Neural cell (in vitro differentiated cells): ENCODE measurements around the gene BBS4. TPM values are rescaled to one million over a fixed set of nuclear protein-coding genes. Genes with fewer than 3 reads are reported as not detected.

Source experiments
- H2AFZ ChIP-seq: fragments of 200-600, 300-800 bp; sonication (generic), shearing (Covaris generic); 2 replicates; pipeline ENCODE4 v1.6.0; 2014; ENCODE audit warnings: low read depth, mild to moderate bottlenecking, antibody characterized with exemption, low read length, moderate library complexity
- H3F3A ChIP-seq: fragments of 200-600 bp; shearing (Covaris generic); 2 replicates; pipeline ENCODE4 v1.6.1; 2016; ENCODE audit warnings: mild to moderate bottlenecking, moderate library complexity, mixed read lengths, antibody characterized with exemption, low read length; ENCODE audit not compliant: insufficient read depth, poor library complexity, severe bottlenecking
- H3K27ac ChIP-seq: fragments of 200-600, 300-800 bp; sonication (generic), shearing (Covaris generic); 2 replicates; pipeline ENCODE4 v1.5.1; 2014; ENCODE audit warnings: mild to moderate bottlenecking, low read length, moderate library complexity
- H3K27me3 ChIP-seq: fragments of 300-800, 200-600 bp; sonication (generic), shearing (Covaris generic); 2 replicates; pipeline ENCODE4 v1.6.0; 2014; ENCODE audit warnings: mild to moderate bottlenecking, low read depth, low read length, moderate library complexity; ENCODE audit not compliant: insufficient read depth
- H3K36me3 ChIP-seq: fragments of 300-800, 200-600 bp; sonication (generic), shearing (Covaris generic); 2 replicates; pipeline ENCODE4 v1.5.1; 2014; ENCODE audit warnings: mild to moderate bottlenecking, antibody characterized with exemption, low read length, moderate library complexity; ENCODE audit not compliant: insufficient read depth
- H3K4me2 ChIP-seq: fragments of 300-800, 200-600 bp; sonication (generic), shearing (Covaris generic); 2 replicates; pipeline ENCODE4 v1.6.0; 2014; ENCODE audit warnings: mild to moderate bottlenecking, low read length
- H3K4me3 ChIP-seq: fragments of 300-800, 200-600 bp; sonication (generic), shearing (Covaris generic); 2 replicates; pipeline ENCODE4 v1.5.1; 2014; ENCODE audit warnings: mild to moderate bottlenecking, low read length, moderate library complexity
- H3K79me2 ChIP-seq: fragments of 200-600 bp; shearing (Covaris generic); replicated peaks from 2 replicates; pipeline ENCODE4 v1.6.0; 2014; ENCODE audit warnings: mild to moderate bottlenecking, low read length, moderate library complexity; ENCODE audit not compliant: insufficient read depth
- H3K9ac ChIP-seq: fragments of 300-800, 200-600 bp; sonication (generic), shearing (Covaris generic); 2 replicates; pipeline ENCODE4 v1.6.1; 2016; ENCODE audit warnings: mild to moderate bottlenecking, low read length, mixed read lengths
- H3K9me2 ChIP-seq: fragments of 200-600 bp; shearing (Covaris generic); 2 replicates; pipeline ENCODE4 v1.6.1; 2016; ENCODE audit warnings: mild to moderate bottlenecking, low read length, mixed read lengths; ENCODE audit not compliant: insufficient read depth
- H3K9me3 ChIP-seq: fragments of 200-600, 300-800 bp; sonication (generic), shearing (Covaris generic); 2 replicates; pipeline ENCODE4 v1.6.1; 2016; ENCODE audit warnings: mild to moderate bottlenecking, mixed run types, low read length, moderate library complexity, mixed read lengths
- H4K20me1 ChIP-seq: fragments of 200-600 bp; shearing (Covaris generic); 2 replicates; pipeline ENCODE4 v1.6.1; 2016; ENCODE audit warnings: mild to moderate bottlenecking, mixed run types; ENCODE audit not compliant: insufficient read depth
- CTCF ChIP-seq: fragments of 450-650 bp; IDR thresholded peaks from 2 replicates; pipeline ENCODE4 v1.5.1; 2014; ENCODE audit warnings: antibody characterized with exemption, mild to moderate bottlenecking, moderate library complexity; ENCODE audit not compliant: poor library complexity, severe bottlenecking
- EP300 ChIP-seq: fragments of 450-650 bp; conservative IDR thresholded peaks from 2 replicates; pipeline ENCODE4 v1.6.1; 2014; ENCODE audit warnings: antibody characterized with exemption, mild to moderate bottlenecking, moderate library complexity; ENCODE audit not compliant: poor library complexity, severe bottlenecking
- EZH2 ChIP-seq: fragments of 200-600, 300-800 bp; shearing (Covaris generic), sonication (generic); IDR thresholded peaks from 2 replicates; pipeline ENCODE4 v1.6.1; 2014; ENCODE audit warnings: antibody characterized with exemption, low read length, borderline replicate concordance, mild to moderate bottlenecking; ENCODE audit not compliant: insufficient read depth, poor library complexity, severe bottlenecking
- MXI1 ChIP-seq: fragments of 450-650 bp; conservative IDR thresholded peaks from 2 replicates; pipeline ENCODE4 v1.6.1; 2014; ENCODE audit warnings: antibody characterized with exemption, mild to moderate bottlenecking; ENCODE audit not compliant: poor library complexity, severe bottlenecking
- POLR2AphosphoS5 ChIP-seq: IDR thresholded peaks from 2 replicates; pipeline ENCODE4 v1.6.1; 2012
- RAD21 ChIP-seq: fragments of 450-650 bp; conservative IDR thresholded peaks from 2 replicates; pipeline ENCODE4 v1.6.1; 2014; ENCODE audit warnings: antibody characterized with exemption, mild to moderate bottlenecking, moderate library complexity
- REST ChIP-seq: IDR thresholded peaks from 2 replicates; pipeline ENCODE4 v1.6.1; 2012; ENCODE audit warnings: borderline replicate concordance
- SMC3 ChIP-seq: fragments of 450-650 bp; conservative IDR thresholded peaks from 2 replicates; pipeline ENCODE4 v1.6.1; 2014; ENCODE audit warnings: antibody characterized with exemption, mild to moderate bottlenecking, moderate library complexity; ENCODE audit not compliant: poor library complexity
- TAF1 ChIP-seq: IDR thresholded peaks from 2 replicates; pipeline ENCODE4 v1.6.1; 2012; ENCODE audit warnings: low read depth
- polyA plus RNA-seq: library from polyadenylated mRNA; depleted of rRNA; stranded (reverse); fragments of >200 nt; gene quantifications from 2 replicates; pipeline ENCODE4 v1.2.3, GENCODE V29; 2014

BBS4 gene
- polyA plus RNA-seq, 1 donor from 2014 or later: 88.2 TPM

GRCh38 chr15:72778796-72779195, 92.8 kb downstream of the BBS4 start:
- Histone ChIP-seq H3F3A (peaks cover 3% of the 10 kb centered on the region), H3K4me3 (no peak overlapping the region), H3K79me2 (peaks cover 31% of the 10 kb centered on the region), H3K36me3 (no peaks in the 10 kb centered on the region), H3K9me3 (no peaks in the 10 kb centered on the region), H3K27me3 (no peaks in the 10 kb centered on the region), H3K9me2 (no peaks in the 10 kb centered on the region), H3K4me2 (no peak overlapping the region), H3K27ac (no peak overlapping the region), H3K9ac (no peak overlapping the region), H2AFZ (no peak overlapping the region), H4K20me1 (no peaks in the 10 kb centered on the region)
- no peak for TF ChIP-seq RAD21
- no peak for TF ChIP-seq CTCF

- Histone ChIP-seq H3K27ac (no peak overlapping the region), H4K20me1 (no peaks in the 10 kb centered on the region), H3K4me3 (peak overlapping the region; percentile 98), H3K9me2 (no peaks in the 10 kb centered on the region), H3K36me3 (no peaks in the 10 kb centered on the region), H3F3A (peaks cover 8% of the 10 kb centered on the region), H3K4me2 (no peak overlapping the region), H3K27me3 (no peaks in the 10 kb centered on the region), H2AFZ (no peak overlapping the region), H3K79me2 (peaks cover 31% of the 10 kb centered on the region), H3K9me3 (no peaks in the 10 kb centered on the region), H3K9ac (no peak overlapping the region)
- no peak for TF ChIP-seq REST
- no peak for TF ChIP-seq EZH2
- TF ChIP-seq MXI1: no peak
- no peak for TF ChIP-seq POLR2AphosphoS5
Measured at GRCh38 chr15:72781631-72782030, 95.6 kb downstream of the BBS4 start.

- H3K27me3 ChIP-seq: no peaks in the 10 kb centered on the region
- no peaks in the 10 kb centered on the region for H3K9me2 ChIP-seq
- peak overlapping the region; percentile 94 for H3K9ac ChIP-seq
- peaks cover 31% of the 10 kb centered on the region for H3K79me2 ChIP-seq
- H3F3A ChIP-seq: peaks cover 8% of the 10 kb centered on the region
- H3K36me3 ChIP-seq: no peaks in the 10 kb centered on the region
- peak overlapping the region; percentile 77 for H2AFZ ChIP-seq
- H4K20me1 ChIP-seq: no peaks in the 10 kb centered on the region
- H3K4me3 ChIP-seq: peak overlapping the region; percentile 98
- no peak for TF ChIP-seq EP300
- TF ChIP-seq TAF1: no peak
- no peak for TF ChIP-seq MXI1
- TF ChIP-seq EZH2: no peak
- TF ChIP-seq SMC3: no peak
- TF ChIP-seq POLR2AphosphoS5: no peak
- TF ChIP-seq CTCF: no peak
- no peak for TF ChIP-seq RAD21
- TF ChIP-seq REST: no peak
- peak overlapping the region; percentile 99 for H3K27ac ChIP-seq
- peak overlapping the region; percentile 100 for H3K4me2 ChIP-seq
- no peaks in the 10 kb centered on the region for H3K9me3 ChIP-seq
Measured at GRCh38 chr15:72782274-72783003, 96.4 kb downstream of the BBS4 start.
